H1 (cell line): ENCODE results near the gene LBH. TPM values are rescaled to one million over a fixed set of nuclear protein-coding genes. Genes with fewer than 3 reads are reported as not detected.

Source experiments
- CTCF ChIA-PET: fragments of 300-600 bp; sonication (Branson Sonifier 250); formaldehyde crosslinking; loops from one replicate; lab custom pipeline; 2021; ENCODE audit not compliant: partially characterized antibody; lab: Charles Lee
- POLR2A ChIA-PET: fragments of 300-600 bp; sonication (Branson Sonifier 250); formaldehyde crosslinking; loops from one replicate; lab custom pipeline; 2021; ENCODE audit warnings: inconsistent platforms; ENCODE audit not compliant: partially characterized antibody; lab: Charles Lee
- DNase-seq, 2 experiments: peaks; one replicate each; pipeline versions ENCODE4 v3.0.0 to v3.0.0-alpha.2; 2010 to 2022; ENCODE audit warnings: low spot score in 2 of 2, low read depth in 1 of 2, mixed read lengths in 1 of 2
- FAIRE-seq: peaks from 2 replicates; lab custom pipeline; 2011; peaks lifted over from hg19 to GRCh38; lab: Jason Lieb, UNC
- H2AFZ ChIP-seq: 2 replicates; pipeline ENCODE4 v1.8.1; 2012; ENCODE audit warnings: low read length, inconsistent platforms
- H2AK5ac ChIP-seq: 2 replicates; pipeline ENCODE4 v1.6.1; 2013; ENCODE audit warnings: low read depth, low read length
- H2BK120ac ChIP-seq: replicated peaks from 2 replicates; pipeline ENCODE3; 2013; ENCODE audit warnings: low read depth, low read length, inconsistent platforms
- H2BK12ac ChIP-seq: 2 replicates; pipeline ENCODE4 v1.6.1; 2013; ENCODE audit warnings: low read depth, low read length
- H2BK15ac ChIP-seq: 2 replicates; pipeline ENCODE4 v1.6.1; 2013; ENCODE audit warnings: low read length
- H2BK20ac ChIP-seq: 2 replicates; pipeline ENCODE4 v1.6.1; 2013; ENCODE audit warnings: low read length
- H2BK5ac ChIP-seq: 2 replicates; pipeline ENCODE4 v1.6.1; 2013; ENCODE audit warnings: low read depth, low read length
- H3K14ac ChIP-seq: 2 replicates; pipeline ENCODE4 v1.6.1; 2013; ENCODE audit warnings: inconsistent platforms; ENCODE audit not compliant: insufficient read length
- H3K18ac ChIP-seq: 2 replicates; pipeline ENCODE4 v1.6.1; 2013; ENCODE audit warnings: low read length; ENCODE audit errors: extremely low read depth
- H3K23ac ChIP-seq: 2 replicates; pipeline ENCODE4 v1.6.1; 2013; ENCODE audit warnings: inconsistent platforms; ENCODE audit not compliant: insufficient read length
- H3K23me2 ChIP-seq: 2 replicates; pipeline ENCODE4 v1.6.1; 2013; ENCODE audit warnings: low read depth, low read length
- H3K27ac ChIP-seq: 2 replicates; pipeline ENCODE4 v1.6.1; 2011; ENCODE audit warnings: low read depth, low read length, inconsistent platforms
- H3K27me3 ChIP-seq, 4 experiments: replicated peaks in 1 of 4; 1 replicate in 1 of 4; 2 replicates in 3 of 4; pipeline versions ENCODE4 v1.6.1 to v1.8.1; 2011 to 2013; ENCODE audit warnings: low read length in 3 of 4, mild to moderate bottlenecking in 3 of 4, inconsistent platforms in 2 of 4, mixed read lengths in 2 of 4, moderate library complexity in 1 of 4; ENCODE audit not compliant: control insufficient read depth in 3 of 4, insufficient read depth in 3 of 4; ENCODE audit errors: extremely low read depth in 1 of 4
- H3K36me3 ChIP-seq, 4 experiments: 2 replicates each; pipeline versions ENCODE4 v1.6.1 to v1.8.1; 2011 to 2013; ENCODE audit warnings: mild to moderate bottlenecking in 4 of 4, low read length in 3 of 4, moderate library complexity in 2 of 4, control low read depth in 1 of 4, inconsistent platforms in 1 of 4; ENCODE audit not compliant: insufficient read depth in 4 of 4, control insufficient read depth in 2 of 4
- H3K4ac ChIP-seq: replicated peaks from 2 replicates; pipeline ENCODE3; 2013; ENCODE audit warnings: low read length, low read depth, mixed read lengths, inconsistent platforms; ENCODE audit not compliant: insufficient read length
- H3K4me1 ChIP-seq, 4 experiments: replicated peaks in 1 of 4; 1 replicate in 1 of 4; 2 replicates in 3 of 4; pipeline versions ENCODE4 v1.6.1 to v1.8.1; 2011 to 2013; ENCODE audit warnings: low read length in 3 of 4, inconsistent platforms in 2 of 4, mixed read lengths in 1 of 4; ENCODE audit not compliant: insufficient read depth in 4 of 4, control insufficient read depth in 3 of 4
- H3K4me2 ChIP-seq, 2 experiments: 2 replicates each; pipeline versions ENCODE4 v1.6.1 to v1.8.1; 2011 to 2013; ENCODE audit warnings: low read depth in 2 of 2, low read length in 2 of 2, control low read depth in 1 of 2, inconsistent platforms in 1 of 2, mild to moderate bottlenecking in 1 of 2; ENCODE audit not compliant: insufficient read depth in 1 of 2
- H3K4me3 ChIP-seq, 4 experiments: fragments of 200-600, 300-600 bp in 1 of 4; sonication (generic), shearing (Covaris generic), sonication (Bioruptor Twin) in 1 of 4; 2 replicates each; pipeline versions ENCODE4 v1.5.1 to v1.8.1; 2011 to 2016; ENCODE audit warnings: low read length in 4 of 4, low read depth in 3 of 4, control low read depth in 2 of 4, inconsistent platforms in 2 of 4, mild to moderate bottlenecking in 2 of 4, mixed read lengths in 1 of 4, moderate library complexity in 1 of 4; ENCODE audit not compliant: insufficient read depth in 2 of 4; ENCODE audit errors: extremely low read depth in 1 of 4
- H3K56ac ChIP-seq: replicated peaks from 2 replicates; pipeline ENCODE3; 2013; ENCODE audit warnings: low read depth, mild to moderate bottlenecking, mixed read lengths, low read length, inconsistent platforms; ENCODE audit not compliant: insufficient read length
- H3K79me1 ChIP-seq: 2 replicates; pipeline ENCODE4 v1.6.1; 2013; ENCODE audit warnings: low read depth, low read length, control low read depth
- H3K79me2 ChIP-seq, 2 experiments: 2 replicates each; pipeline versions ENCODE4 v1.6.1 to v1.8.1; 2012 to 2013; ENCODE audit warnings: low read length in 2 of 2, mild to moderate bottlenecking in 2 of 2, inconsistent platforms in 1 of 2; ENCODE audit not compliant: insufficient read depth in 2 of 2, control insufficient read depth in 1 of 2
- H3K9ac ChIP-seq, 4 experiments: replicated peaks in 1 of 4; 1 replicate in 1 of 4; 2 replicates in 3 of 4; pipeline versions ENCODE4 v1.6.1 to v1.8.1; 2011 to 2013; ENCODE audit warnings: low read depth in 3 of 4, low read length in 3 of 4, control low read depth in 2 of 4, mild to moderate bottlenecking in 2 of 4, moderate library complexity in 2 of 4, inconsistent platforms in 1 of 4; ENCODE audit errors: extremely low read depth in 1 of 4
- H3K9me3 ChIP-seq, 2 experiments: 2 replicates each; pipeline versions ENCODE4 v1.6.1 to v1.8.1; 2012 to 2013; ENCODE audit warnings: mild to moderate bottlenecking in 2 of 2, moderate library complexity in 2 of 2, control low read depth in 1 of 2, inconsistent platforms in 1 of 2, low read depth in 1 of 2, low read length in 1 of 2, mixed read lengths in 1 of 2; ENCODE audit not compliant: insufficient read depth in 2 of 2
- H4K20me1 ChIP-seq, 2 experiments: replicated peaks in 1 of 2; 2 replicates each; pipeline versions ENCODE3 to v1.8.1; 2011 to 2013; ENCODE audit warnings: inconsistent platforms in 2 of 2, low read length in 2 of 2, mild to moderate bottlenecking in 1 of 2; ENCODE audit not compliant: insufficient read depth in 2 of 2, control insufficient read depth in 1 of 2
- H4K5ac ChIP-seq: 2 replicates; pipeline ENCODE4 v1.6.1; 2013; ENCODE audit warnings: low read length, low read depth, mixed read lengths, inconsistent platforms; ENCODE audit not compliant: insufficient read length
- H4K8ac ChIP-seq: 2 replicates; pipeline ENCODE4 v1.8.0; 2013; ENCODE audit warnings: mild to moderate bottlenecking, moderate library complexity, low read length, inconsistent platforms; ENCODE audit not compliant: insufficient read depth; ENCODE audit errors: extremely low read depth
- H4K91ac ChIP-seq: replicated peaks from 2 replicates; pipeline ENCODE3; 2013; ENCODE audit warnings: low read length, mixed read lengths, inconsistent platforms; ENCODE audit not compliant: insufficient read length
- EP300 ChIP-seq, 2 experiments: IDR thresholded peaks; 1 replicate in 1 of 2; 2 replicates in 1 of 2; pipeline ENCODE4 v1.6.1; 2011 to 2012; ENCODE audit warnings: low read depth in 2 of 2, low read length in 2 of 2, mild to moderate bottlenecking in 2 of 2, borderline replicate concordance in 1 of 2, inconsistent platforms in 1 of 2, moderate library complexity in 1 of 2
- GABPA ChIP-seq: IDR thresholded peaks from 2 replicates; pipeline ENCODE4 v1.6.1; 2011; ENCODE audit warnings: mild to moderate bottlenecking, low read length, moderate library complexity, borderline replicate concordance; ENCODE audit not compliant: insufficient read depth
- KDM5A ChIP-seq: fragments of 200-600 bp; IDR thresholded peaks from 2 replicates; pipeline ENCODE4 v1.7.1; 2012; ENCODE audit warnings: mild to moderate bottlenecking, low read length, inconsistent platforms, mixed read lengths
- RAD21 ChIP-seq, 2 experiments: IDR thresholded peaks in 1 of 2; conservative IDR thresholded peaks in 1 of 2; 2 replicates each; pipeline ENCODE4 v1.6.1; 2011; ENCODE audit warnings: low read depth in 2 of 2, low read length in 2 of 2, improper control_type of control experiment in 1 of 2, inconsistent platforms in 1 of 2, mild to moderate bottlenecking in 1 of 2, moderate library complexity in 1 of 2
- SIN3A ChIP-seq, 2 experiments: IDR thresholded peaks in 1 of 2; conservative IDR thresholded peaks in 1 of 2; 2 replicates each; pipeline ENCODE4 v1.6.1; 2011 to 2012; ENCODE audit warnings: low read length in 2 of 2, improper control_type of control experiment in 1 of 2, low read depth in 1 of 2, mild to moderate bottlenecking in 1 of 2
- SRF ChIP-seq: IDR thresholded peaks from 2 replicates; pipeline ENCODE4 v1.6.1; 2011; ENCODE audit warnings: mild to moderate bottlenecking, low read depth, low read length, moderate library complexity
- WGBS, 2 experiments: shearing (Covaris generic) in 1 of 2; methylation state at CpG; one replicate each; pipeline versions ENCODE4 v1.1.6 to v1.1.7; 2013 to 2015; ENCODE audit warnings: low lambda C conversion rate in 2 of 2, mixed read lengths in 2 of 2, inconsistent platforms in 1 of 2, low coverage in 1 of 2, missing lambda C conversion rate in 1 of 2; ENCODE audit not compliant: insufficient replicate concordance in 2 of 2, insufficient coverage in 1 of 2, insufficient read length in 1 of 2; ENCODE audit errors: extremely low coverage in 1 of 2, missing lambda C conversion rate in 1 of 2; 5-methylcytosine and 5-hydroxymethylcytosine counted together
- long read RNA-seq, 2 experiments: library from RNA in 1 of 2; library from capped mRNA in 1 of 2; stranded (forward); transcript quantifications; one replicate each; pipeline ENCODE4 v2.0.0, GENCODE V29; 2021; ENCODE audit warnings: inconsistent platforms in 1 of 2
- polyA minus RNA-seq, 3 experiments: library from RNA; depleted of rRNA, polyadenylated mRNA; stranded (reverse); fragments of >200 nt; gene quantifications; 1 replicate in 2 of 3; 2 replicates in 1 of 3; pipeline ENCODE4 v1.2.3, GENCODE V29; 2011
- polyA plus RNA-seq, 7 experiments: library from polyadenylated mRNA; depleted of rRNA in 3 of 7; stranded (reverse) in 5 of 7; unstranded in 2 of 7; fragments of >200 nt in 5 of 7; fragments of 200-250 nt in 2 of 7; gene quantifications; 1 replicate in 5 of 7; 2 replicates in 1 of 7; 4 replicates in 1 of 7; pipeline versions ENCODE4 v1.2.1 to v1.2.3, GENCODE V29; 2011 to 2013; ENCODE audit warnings: missing spikeins in 2 of 7, mixed read lengths in 2 of 7
- total RNA-seq: library from RNA; stranded (reverse); fragmentation: NEBNext Ultra II Directional; extraction: Animal tissue kit (Norgen Biotek cat#: 25700); gene quantifications from 2 replicates; pipeline ENCODE4 v1.2.1, GENCODE V29; 2021

The LBH gene
- total RNA-seq = 24.6 and 25.7 TPM in 2 replicates
- 31.4 and 34.5 TPM in 2 replicates for polyA plus RNA-seq (2011; rRNA removed)
- polyA plus RNA-seq (2011; cell fraction: cytosol; rRNA removed) = 26.7 TPM
- 19.9 TPM for polyA plus RNA-seq (2011; cell fraction: nucleus; rRNA removed)
- 17.6 to 23.3 TPM (median 20.0 TPM) in 4 replicates for polyA plus RNA-seq (2012, experiment 1 of 2)
- 20.6 TPM for polyA plus RNA-seq (2012, experiment 2 of 2)
- 11.9 TPM for polyA plus RNA-seq (2013, experiment 1 of 2)
- 12.4 TPM for polyA plus RNA-seq (2013, experiment 2 of 2)
- 33.0 and 35.0 TPM in 2 replicates for polyA minus RNA-seq (2011; rRNA and poly(A)+ RNA removed)
- polyA minus RNA-seq (2011; cell fraction: cytosol; rRNA and poly(A)+ RNA removed) = 33.3 TPM
- polyA minus RNA-seq (2011; cell fraction: nucleus; rRNA and poly(A)+ RNA removed) = 45.6 TPM
- long read RNA-seq, experiment 1, partial matches to known transcripts = 17 of 21 reads
- long read RNA-seq, experiment 1, other reads (novel, unspliced or antisense) = 0 of 21 reads
- long read RNA-seq, experiment 2, transcript LBH-201 (3 exons, 3,095 nt) = major isoform, 5 of 12 reads
- long read RNA-seq, experiment 2, partial matches to known transcripts = 0 of 12 reads
- long read RNA-seq, experiment 2, other reads (novel, unspliced or antisense) = 6 of 12 reads

DNA sequence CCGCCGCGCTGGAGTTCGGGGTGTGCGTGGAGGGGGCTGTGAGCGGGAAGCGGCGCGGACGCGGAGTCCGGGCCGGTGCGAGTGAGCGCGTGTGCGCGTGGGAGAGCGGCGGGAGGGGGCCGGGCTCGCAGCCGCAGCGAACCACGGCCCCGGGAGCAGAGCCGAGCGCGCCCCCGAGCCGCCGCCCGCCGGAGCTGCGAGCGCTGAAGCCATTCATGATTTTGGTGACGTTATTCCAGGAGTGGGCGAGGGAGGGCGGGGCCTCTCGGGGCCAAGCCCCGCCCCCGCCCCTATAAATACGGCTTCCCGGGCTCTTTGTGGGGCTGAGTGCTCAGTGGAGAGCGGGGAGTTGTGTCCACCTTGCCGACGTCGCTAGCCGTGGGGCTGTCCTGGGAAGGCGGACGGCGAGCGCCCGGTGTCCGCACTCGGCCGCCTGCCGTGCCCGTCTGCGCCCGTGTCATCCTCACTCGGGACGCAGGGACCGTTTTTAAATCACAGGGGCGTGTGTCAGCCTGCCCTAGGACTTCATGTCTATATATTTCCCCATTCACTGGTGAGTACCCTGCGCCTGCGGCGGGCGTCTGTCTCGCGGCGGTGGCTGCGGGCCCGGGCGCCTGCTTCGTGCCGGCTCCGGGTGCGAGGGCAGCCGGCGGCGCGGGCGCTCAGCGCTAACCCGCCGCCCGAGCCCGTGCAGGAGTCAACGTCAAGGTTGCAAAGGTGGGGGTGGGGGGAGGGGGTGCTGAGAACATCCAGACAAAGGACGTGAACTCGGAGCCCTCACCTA lies at the start of gene LBH:
LBH (plus strand) TSS at position 323 of the 784 bp plus-strand sequence; CDS start at position 528, 205 bp downstream.
- Histone ChIP-seq H3K4ac (no peak within 1 kb of the TSS), H3K36me3 (0 out of 8 replicates have a peak, but pooled peaks cover 0 to 2% (median 0%) of the 10 kb centered on the region in 4 experiments), H3K79me2 (no peaks in the 10 kb centered on the region; a peak in 1 of 4 replicates), H2BK120ac (no peak within 1 kb of the TSS), H2AK5ac (no peak within 1 kb of the TSS), H4K8ac (peak within 1 kb of the TSS; percentile 46), H3K9ac (peak within 1 kb of the TSS; percentile 69 to 80 (median 79)), H3K56ac (no peak within 1 kb of the TSS), H3K27me3 (peaks cover 3 to 25% (median 20%) of the 10 kb centered on the region in 4 experiments), H3K14ac (no peak within 1 kb of the TSS), H4K91ac (peak within 1 kb of the TSS; percentile 37), H3K79me1 (no peaks in the 10 kb centered on the region), H3K23ac (no peak within 1 kb of the TSS), H2AFZ (peak within 1 kb of the TSS; percentile 15; the same call in 1 of the 2 replicates), H2BK20ac (no peak within 1 kb of the TSS), H3K23me2 (peaks cover 19% of the 10 kb centered on the region), H2BK5ac (no peak within 1 kb of the TSS; the same call in 1 of the 2 replicates), H3K4me3 (peak within 1 kb of the TSS; percentile 67 to 81 (median 70)), H3K9me3 (no peaks in the 10 kb centered on the region), H4K20me1 (peaks cover 0 to 4% of the 10 kb centered on the region in 2 experiments), H2BK12ac (no peak within 1 kb of the TSS), H3K4me2 (peak within 1 kb of the TSS; percentile 96 to 98), H4K5ac (no peak within 1 kb of the TSS), H3K4me1 (peaks cover 0 to 9% (median 5%) of the 10 kb centered on the region in 4 experiments; a peak in 4 of 7 replicates), H3K18ac (peak within 1 kb of the TSS; percentile 55), H2BK15ac (no peak within 1 kb of the TSS; the same call in 1 of the 2 replicates), H3K27ac (0 out of 2 replicates have a peak within 1 kb of the TSS, but pooled peaks have one; percentile 7)
- DNase-seq (peak; percentile 66 to 78), FAIRE-seq (no peak)
- POLR2A ChIA-PET = interaction anchor here (0.7 to 4.4 kb wide), 24 partner anchors 7 to 1086 kb away, joined by 3 to 15 read pairs (median 4); partner anchors contain the start of gene LCLAT1
- WGBS, 2 experiments = 1% methylated on average over 83 of the region's 92 CpGs; no CpG with 5 or more reads in 1 of the 2 experiments
- CTCF ChIA-PET = interaction anchor here (0.6 to 4.3 kb wide), 11 partner anchors 8 to 478 kb away, joined by 3 to 40 read pairs (median 4); no protein-coding TSS in a partner anchor
- no peak for TF ChIP-seq SRF
- TF ChIP-seq KDM5A = no peak
- no peak for TF ChIP-seq RAD21 (IDR thresholded peaks at IDR 0.05 in 1 of 2, conservative IDR thresholded peaks at IDR 0.05 in 1 of 2; ENCODE audit: low read depth in 2 of 2, low read length in 2 of 2)
- TF ChIP-seq GABPA = no peak
- TF ChIP-seq EP300 (IDR thresholded peaks at IDR 0.05; ENCODE audit: borderline replicate concordance in 1 of 2, low read depth in 2 of 2, low read length in 2 of 2) = no peak
- TF ChIP-seq SIN3A (conservative IDR thresholded peaks at IDR 0.05 in 1 of 2, IDR thresholded peaks at IDR 0.05 in 1 of 2; ENCODE audit: low read depth in 1 of 2, low read length in 2 of 2) = 0 out of 4 replicates have a peak, but pooled peaks of 1 of the 2 experiments have one; percentile 38
